NT2/D1 (cell line): ENCODE results near the gene MAGI2.
"Not testable (repeated sequence)": the region's sequence is repeated elsewhere in the genome, so short reads cannot be mapped to it uniquely, and the experiment has no call there.

Experiments used
- DNase-seq: peaks from one replicate; pipeline ENCODE4 v3.0.0-alpha.2; 2011; ENCODE audit warnings: low read depth, low spot score
- H3K27me3 ChIP-seq: 2 replicates; pipeline ENCODE4 v1.6.0; 2011; ENCODE audit warnings: mild to moderate bottlenecking; ENCODE audit not compliant: insufficient read length, insufficient read depth
- H3K36me3 ChIP-seq: 2 replicates; pipeline ENCODE4 v1.6.1; 2011; ENCODE audit warnings: mild to moderate bottlenecking, low read length, mixed read lengths; ENCODE audit not compliant: insufficient read depth, insufficient read length
- H3K4me1 ChIP-seq: 2 replicates; pipeline ENCODE4 v1.5.1; 2011; ENCODE audit not compliant: insufficient read depth, insufficient read length
- H3K4me3 ChIP-seq: 2 replicates; pipeline ENCODE4 v1.5.1; 2011; ENCODE audit warnings: low read depth; ENCODE audit not compliant: insufficient read length
- H3K9ac ChIP-seq: 2 replicates; pipeline ENCODE4 v1.6.0; 2011; ENCODE audit warnings: low read depth; ENCODE audit not compliant: insufficient read length
- H3K9me3 ChIP-seq: 2 replicates; pipeline ENCODE4 v1.5.1; 2011; ENCODE audit warnings: mild to moderate bottlenecking, low read length; ENCODE audit not compliant: insufficient read depth
- SUZ12 ChIP-seq: IDR thresholded peaks from 2 replicates; pipeline ENCODE4 v1.6.1; 2011; ENCODE audit not compliant: insufficient read length, insufficient read depth; ENCODE audit errors: extremely low read depth
- YY1 ChIP-seq: IDR thresholded peaks from 2 replicates; pipeline ENCODE4 v1.6.1; 2011; ENCODE audit not compliant: insufficient read length, insufficient read depth
- ZNF274 ChIP-seq: IDR thresholded peaks from 2 replicates; pipeline ENCODE4 v1.6.1; 2011; ENCODE audit warnings: mild to moderate bottlenecking, low read depth, low read length

MAGI2 gene

DNA sequence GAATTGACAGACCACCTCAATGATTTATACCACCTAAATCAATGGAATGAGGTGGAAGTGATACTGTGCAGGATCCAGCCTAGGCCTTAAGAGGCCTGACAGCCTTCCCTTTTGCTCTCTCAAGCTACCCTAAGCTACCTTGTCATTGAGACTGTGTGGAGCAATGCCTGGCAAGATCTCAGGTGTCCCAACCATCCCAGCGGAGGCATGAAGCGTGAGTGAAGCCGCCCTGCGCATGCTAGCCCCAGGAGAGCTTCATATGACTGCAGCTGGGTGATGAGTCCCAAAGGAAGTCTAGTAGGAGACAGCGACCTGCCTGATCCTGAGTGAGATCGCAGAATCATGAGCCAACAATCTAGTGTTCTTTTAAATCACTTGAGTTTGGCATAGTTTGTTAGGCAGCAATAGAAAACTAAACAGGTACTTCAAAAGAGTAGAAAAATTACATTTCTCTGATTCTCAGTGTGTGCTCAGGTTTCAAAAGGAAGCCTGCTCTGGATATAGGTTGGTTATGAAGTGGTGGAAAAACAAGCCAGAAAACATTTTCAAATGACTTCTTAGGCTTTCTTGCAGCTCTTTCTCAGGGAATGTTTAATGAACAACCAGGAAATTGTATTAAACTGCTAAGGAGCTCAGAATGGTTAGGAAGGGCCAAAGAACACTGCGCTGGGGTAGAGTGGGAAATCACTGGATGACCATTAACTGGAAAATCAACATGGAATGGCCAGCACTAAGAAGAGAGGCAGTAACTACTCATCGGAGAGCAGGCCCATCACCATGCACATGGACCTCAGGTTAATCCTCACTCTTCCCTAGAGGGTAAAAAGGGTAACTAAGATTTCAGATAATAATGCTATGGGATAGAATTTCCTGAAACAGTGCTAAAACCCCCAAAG, 1119.7 kb downstream of the MAGI2 start:
- no peak overlapping the region for H3K9ac ChIP-seq
- H3K4me3 ChIP-seq, result no peak overlapping the region
- H3K4me1 ChIP-seq, result no peaks in the 10 kb centered on the region
- H3K36me3 ChIP-seq, result no peaks in the 10 kb centered on the region
- no peak for DNase-seq
- TF ChIP-seq ZNF274, result no peak
- TF ChIP-seq SUZ12, result no peak
- TF ChIP-seq YY1, result no peak
- H3K9me3 ChIP-seq, result no peaks in the 10 kb centered on the region
- no peaks in the 10 kb centered on the region for H3K27me3 ChIP-seq

DNA sequence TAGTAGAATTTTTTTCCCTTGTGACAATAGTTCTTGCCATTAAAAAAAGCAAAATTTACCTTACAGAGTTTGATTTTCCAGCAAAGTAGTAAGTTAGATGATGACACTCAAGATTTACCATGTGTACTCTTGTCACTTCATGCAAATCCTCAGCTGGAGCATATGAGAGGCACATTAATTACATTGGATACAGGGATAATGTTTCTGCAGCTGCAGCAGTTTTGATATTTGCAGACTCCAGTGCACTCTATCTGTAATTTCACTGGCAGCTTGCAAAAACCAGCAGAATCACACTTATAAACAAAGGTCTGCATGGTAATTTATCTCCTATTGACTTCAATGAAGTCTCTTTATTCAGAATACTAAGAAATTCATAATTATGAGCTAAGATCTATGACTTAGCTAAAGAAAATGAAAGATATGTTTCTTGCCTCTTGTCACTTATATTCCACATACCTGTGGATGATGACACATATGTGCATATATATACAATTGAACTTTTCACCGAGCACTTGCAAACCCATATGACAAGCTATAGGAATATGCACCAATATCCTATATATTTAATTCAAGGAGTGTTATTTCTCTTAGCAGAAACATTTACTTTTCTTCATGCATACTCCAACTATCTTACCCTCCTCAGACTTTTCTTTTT, 1124.3 kb downstream of the MAGI2 start:
- no peak for DNase-seq
- H3K9me3 ChIP-seq, result no peaks in the 10 kb centered on the region
- H3K27me3 ChIP-seq, result no peaks in the 10 kb centered on the region
- TF ChIP-seq ZNF274 (no peak), SUZ12 (no peak), YY1 (no peak)
- no peaks in the 10 kb centered on the region for H3K36me3 ChIP-seq
- H3K4me3 ChIP-seq, result no peak overlapping the region
- no peak overlapping the region for H3K9ac ChIP-seq
- H3K4me1 ChIP-seq, result no peaks in the 10 kb centered on the region

DNA sequence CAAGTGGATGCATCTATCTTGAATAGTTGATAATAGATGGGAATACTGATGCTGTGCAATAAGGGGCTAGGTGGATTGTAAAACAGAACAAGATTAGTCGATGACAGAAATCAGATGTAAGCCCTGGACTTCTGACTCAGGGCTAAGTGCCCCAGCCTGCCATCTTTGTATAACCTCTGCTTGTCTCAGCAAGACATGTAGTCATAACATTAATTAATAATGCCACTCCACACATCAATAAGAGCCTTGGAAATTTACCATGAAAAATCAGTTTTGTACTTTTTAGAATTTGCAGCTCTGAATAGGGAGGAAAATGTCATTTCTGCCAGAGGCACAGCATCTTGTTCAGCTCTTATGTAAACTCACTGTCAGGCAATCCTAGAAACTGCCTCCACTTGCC, 1125.7 kb downstream of the MAGI2 start:
- H3K4me1 ChIP-seq, result no peaks in the 10 kb centered on the region
- no peaks in the 10 kb centered on the region for H3K36me3 ChIP-seq
- TF ChIP-seq ZNF274 (no peak), SUZ12 (no peak), YY1 (no peak)
- no peak overlapping the region for H3K4me3 ChIP-seq
- DNase-seq, result no peak
- no peak overlapping the region for H3K9ac ChIP-seq
- H3K27me3 ChIP-seq, result no peaks in the 10 kb centered on the region
- H3K9me3 ChIP-seq, result no peaks in the 10 kb centered on the region

DNA sequence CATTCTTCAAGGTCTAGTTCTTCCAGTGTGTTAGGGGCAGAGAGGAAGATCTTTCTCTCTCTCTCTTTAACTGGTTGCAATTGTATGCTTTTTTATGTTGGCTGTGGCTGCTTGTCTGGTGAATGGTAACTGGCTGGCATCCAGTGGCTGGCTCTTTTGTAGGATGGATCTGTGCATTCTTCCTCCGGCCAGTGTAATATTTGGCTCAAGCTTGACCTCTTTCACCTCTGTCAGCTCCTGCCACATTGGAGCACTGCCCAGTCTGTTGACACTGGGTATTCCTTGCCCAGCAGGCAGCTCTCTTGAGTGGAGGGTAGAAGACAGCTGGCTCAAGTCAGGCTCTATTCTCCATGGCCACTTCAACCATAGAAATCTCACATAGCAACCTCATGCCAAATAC, 1126.6 kb downstream of the MAGI2 start:
- no peaks in the 10 kb centered on the region for H3K9me3 ChIP-seq
- TF ChIP-seq YY1, result no peak
- no peak for TF ChIP-seq SUZ12
- TF ChIP-seq ZNF274, result no peak
- H3K4me3 ChIP-seq, result no peak overlapping the region
- no peaks in the 10 kb centered on the region for H3K4me1 ChIP-seq
- no peaks in the 10 kb centered on the region for H3K36me3 ChIP-seq
- no peak overlapping the region for H3K9ac ChIP-seq
- no peaks in the 10 kb centered on the region for H3K27me3 ChIP-seq
- no peak for DNase-seq

- H3K9me3 ChIP-seq, result no peaks in the 10 kb centered on the region
- TF ChIP-seq SUZ12, result no peak
- H3K4me1 ChIP-seq, result no peaks in the 10 kb centered on the region
- no peaks in the 10 kb centered on the region for H3K27me3 ChIP-seq
- DNase-seq, result no peak
- H3K36me3 ChIP-seq, result no peaks in the 10 kb centered on the region
- H3K4me3 ChIP-seq, result no peak overlapping the region
- no peak overlapping the region for H3K9ac ChIP-seq
These were observed 1127.3 kb downstream of the MAGI2 start for GRCh38 chr7:78326189-78326588.

DNA sequence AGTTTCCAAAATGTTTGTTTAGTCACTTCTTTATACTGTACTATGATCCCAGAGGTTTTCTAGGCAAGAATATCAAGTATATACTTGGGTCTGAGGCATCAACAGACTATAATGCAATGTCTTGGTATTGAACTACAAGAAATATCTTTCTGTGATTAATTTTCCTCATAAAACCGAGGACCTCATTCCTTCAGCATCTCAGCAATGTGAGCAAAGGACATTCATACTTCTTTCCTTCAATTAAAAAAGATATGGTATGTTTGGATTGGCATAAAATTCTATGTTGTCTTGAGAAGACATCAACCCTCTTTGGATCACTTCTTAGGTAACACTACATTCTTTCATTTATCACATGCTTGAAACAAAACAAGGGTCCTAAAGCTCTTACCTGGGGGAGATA, 1130.3 kb downstream of the MAGI2 start:
- H3K9me3 ChIP-seq, result no peaks in the 10 kb centered on the region
- H3K36me3 ChIP-seq, result no peaks in the 10 kb centered on the region
- no peak for DNase-seq
- TF ChIP-seq SUZ12, result no peak
- no peak for TF ChIP-seq ZNF274
- no peak for TF ChIP-seq YY1
- H3K4me3 ChIP-seq, result no peak overlapping the region
- H3K27me3 ChIP-seq, result no peaks in the 10 kb centered on the region
- no peaks in the 10 kb centered on the region for H3K4me1 ChIP-seq
- no peak overlapping the region for H3K9ac ChIP-seq

DNA sequence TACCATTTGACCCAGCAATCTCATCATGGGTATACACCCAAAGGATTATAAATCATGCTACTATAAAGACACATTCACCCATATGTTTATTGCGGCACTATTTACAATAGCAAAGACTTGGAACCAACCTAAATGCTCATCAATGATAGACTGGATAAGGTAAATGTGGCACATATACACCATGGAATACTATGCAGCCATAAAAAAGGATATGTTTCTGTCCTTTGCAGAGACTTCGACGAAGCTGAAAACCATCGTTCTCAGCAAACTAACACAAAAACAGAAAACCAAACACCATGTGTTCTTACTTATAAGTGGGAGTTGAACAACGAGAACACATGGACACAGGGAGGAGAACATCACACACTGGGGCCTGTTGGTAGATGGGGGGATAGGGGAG, 1131.2 kb downstream of the MAGI2 start:
- not testable (repeated sequence) for H3K4me1 ChIP-seq, DNase-seq, H3K36me3 ChIP-seq, H3K9me3 ChIP-seq, H3K4me3 ChIP-seq, H3K9ac ChIP-seq, H3K27me3 ChIP-seq
